Stimulated activated CD8-positive, alpha-beta memory T cell treated with anti-CD3 and anti-CD28 coated beads, Interleukin-12 subunit alpha, Interleukin-12 subunit beta, amount 100 ng/mL, for 24 hours (primary cell): Measurements from ENCODE around the gene TEX51.

Source experiments
- DNase-seq: peaks from one replicate; pipeline ENCODE4 v3.0.0-alpha.2; 2020; ENCODE audit errors: extremely low read depth

The TEX51 gene

DNA sequence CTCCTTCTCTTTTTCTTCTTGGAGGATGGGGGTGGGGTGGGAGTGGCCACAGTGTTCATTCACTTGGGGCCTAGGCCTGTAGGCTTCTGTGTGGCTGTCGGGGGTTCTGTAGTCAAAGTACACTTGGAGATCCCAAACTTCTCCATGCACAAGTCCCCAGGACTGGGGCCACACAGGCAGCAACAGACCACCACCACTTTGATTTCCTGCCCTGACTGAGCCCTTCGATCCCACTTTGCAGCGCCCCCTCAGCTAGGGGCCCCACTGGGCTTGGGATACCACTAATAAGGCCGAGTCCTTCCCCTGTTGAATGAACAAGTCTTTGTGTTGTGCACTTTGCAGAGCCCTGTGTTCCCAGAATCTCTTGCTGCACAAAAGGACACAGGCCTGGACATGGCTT is 5.5 kb upstream of the TEX51 start:
- DNase-seq = no peak

DNA sequence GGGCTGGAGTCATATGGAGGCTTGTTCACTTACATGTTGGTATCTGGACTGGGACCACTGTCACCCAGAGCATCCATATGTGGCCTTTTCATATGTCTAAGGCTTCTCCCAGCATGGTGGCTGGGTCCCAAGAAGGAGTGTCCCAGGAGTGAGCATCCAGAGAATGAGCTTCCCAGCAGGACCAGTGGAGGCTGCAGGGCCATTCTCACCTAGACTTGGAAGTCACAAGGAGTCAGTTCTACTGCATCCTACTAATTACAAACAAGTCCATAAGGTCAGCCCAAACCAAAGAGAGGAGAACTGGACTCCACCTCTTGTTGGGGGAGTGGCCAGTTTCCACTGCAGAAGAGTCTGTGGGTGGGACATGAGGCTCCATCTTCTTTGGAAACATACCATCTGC is 5.1 kb upstream of the TEX51 start:
- DNase-seq = no peak

DNA sequence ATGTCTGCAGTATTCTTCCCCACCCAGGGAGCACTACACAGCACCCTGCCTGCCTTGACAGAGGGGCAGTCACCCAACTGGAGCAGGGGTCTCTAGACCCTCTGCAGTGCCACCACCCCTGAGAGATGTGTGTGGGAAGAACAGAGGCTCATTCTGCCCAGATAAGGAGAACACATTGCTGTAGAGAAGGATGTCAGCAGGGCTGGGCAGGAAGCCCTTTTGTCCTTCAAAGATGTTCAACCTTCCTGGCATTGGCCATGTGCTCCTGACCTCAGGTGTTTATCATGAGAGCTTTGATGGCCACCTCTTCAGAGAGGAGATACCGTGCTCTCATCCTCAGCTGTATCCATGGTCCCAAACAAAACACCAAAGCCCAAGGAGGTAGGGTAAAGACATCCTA is 4.6 kb upstream of the TEX51 start:
- no peak for DNase-seq

DNA sequence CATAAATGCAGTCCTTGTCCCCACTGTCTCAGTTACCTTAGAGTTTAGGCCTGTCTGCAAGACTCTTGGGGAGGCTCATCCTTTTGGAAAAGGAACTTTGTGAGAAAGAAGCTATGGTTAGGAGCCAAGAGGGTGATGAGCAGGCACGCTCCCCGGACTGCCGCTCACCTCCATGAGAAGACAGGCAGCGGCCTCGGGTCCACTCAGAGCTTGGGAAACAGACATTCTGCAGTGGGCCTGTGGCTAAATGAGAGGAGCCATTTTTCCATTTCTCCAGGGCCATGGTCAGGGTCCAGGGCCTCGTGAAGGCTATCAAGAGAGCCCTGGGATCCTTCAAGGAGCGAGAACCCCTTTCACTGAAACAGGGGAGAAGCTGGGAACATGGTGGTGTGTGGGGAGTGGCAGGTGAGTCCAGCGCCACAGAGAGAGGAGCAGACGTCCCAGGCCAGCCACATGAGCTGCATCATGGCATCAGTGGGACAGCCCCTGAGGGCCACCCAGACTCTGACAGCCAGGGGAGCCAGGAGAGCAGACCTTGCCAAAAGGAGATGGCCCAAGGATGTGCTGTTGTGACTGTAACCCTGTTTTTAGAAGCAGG is 4.0 kb upstream of the TEX51 start:
- no peak for DNase-seq

DNA sequence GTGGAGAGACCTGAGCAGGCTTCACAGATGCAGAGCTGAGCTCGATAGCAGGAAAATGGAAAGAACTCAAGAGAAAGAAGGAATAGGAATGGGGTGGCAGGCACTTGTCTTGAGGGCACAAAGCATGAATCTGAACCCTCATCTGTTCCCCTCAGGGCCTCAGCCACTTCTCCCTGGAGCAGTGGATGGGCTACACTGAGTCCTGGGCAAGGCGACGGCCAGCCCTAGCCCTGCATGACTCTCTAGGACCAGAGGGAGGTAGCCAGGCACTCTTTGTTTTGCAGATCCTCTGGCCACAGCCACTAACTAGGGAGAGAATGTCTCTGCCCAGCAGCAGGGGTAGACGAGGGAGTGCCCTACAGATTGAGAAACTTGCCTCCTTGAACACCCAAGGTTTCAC is 3.4 kb upstream of the TEX51 start:
- DNase-seq = no peak

DNA sequence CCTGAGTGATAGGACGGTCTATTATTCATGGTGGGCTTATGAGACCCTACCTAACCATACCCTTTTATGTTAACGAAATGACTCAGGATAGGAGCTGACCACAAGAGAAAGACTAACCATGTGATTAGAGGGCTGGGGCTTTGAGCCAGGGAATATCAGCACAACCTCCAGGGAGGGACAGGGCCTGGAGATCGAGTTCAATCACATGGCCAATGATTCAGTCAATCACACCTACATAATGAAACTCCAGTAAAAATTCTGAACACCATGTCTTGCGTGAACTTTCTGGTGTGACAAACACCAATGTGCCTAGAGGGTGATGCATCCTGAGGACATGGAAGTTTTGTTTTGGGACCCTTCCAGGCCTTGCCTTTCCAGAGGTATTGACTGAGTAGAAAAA is 2.2 kb upstream of the TEX51 start:
- DNase-seq = no peak

DNA sequence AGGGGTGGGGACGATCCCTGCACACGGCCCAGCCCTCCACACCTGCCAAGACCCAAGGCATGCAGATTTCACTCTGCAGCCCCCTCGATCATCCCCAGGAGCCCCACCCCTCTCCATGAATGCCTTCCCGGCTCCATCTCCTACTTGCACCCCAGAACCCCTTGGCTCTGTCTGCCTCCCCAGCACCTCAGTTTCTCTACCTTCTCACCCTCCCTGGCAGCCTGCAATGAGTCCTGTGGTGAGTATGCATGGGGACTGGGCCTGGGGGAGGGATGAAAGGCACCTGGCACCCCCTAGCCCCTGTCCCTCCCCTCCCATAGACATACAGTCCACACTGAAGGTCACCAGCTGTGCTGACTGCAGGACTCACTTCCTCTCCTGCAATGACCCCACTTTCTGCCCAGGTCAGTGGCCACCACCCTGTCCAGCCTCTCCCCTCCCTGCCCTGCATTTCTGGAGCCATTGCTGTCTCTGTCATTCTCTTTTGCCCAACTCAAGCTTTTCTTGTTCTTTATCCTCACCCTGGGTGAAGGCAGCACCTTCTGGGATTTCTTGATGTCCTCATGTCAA is 1.0 kb downstream of the TEX51 start:
- no peak for DNase-seq

DNA sequence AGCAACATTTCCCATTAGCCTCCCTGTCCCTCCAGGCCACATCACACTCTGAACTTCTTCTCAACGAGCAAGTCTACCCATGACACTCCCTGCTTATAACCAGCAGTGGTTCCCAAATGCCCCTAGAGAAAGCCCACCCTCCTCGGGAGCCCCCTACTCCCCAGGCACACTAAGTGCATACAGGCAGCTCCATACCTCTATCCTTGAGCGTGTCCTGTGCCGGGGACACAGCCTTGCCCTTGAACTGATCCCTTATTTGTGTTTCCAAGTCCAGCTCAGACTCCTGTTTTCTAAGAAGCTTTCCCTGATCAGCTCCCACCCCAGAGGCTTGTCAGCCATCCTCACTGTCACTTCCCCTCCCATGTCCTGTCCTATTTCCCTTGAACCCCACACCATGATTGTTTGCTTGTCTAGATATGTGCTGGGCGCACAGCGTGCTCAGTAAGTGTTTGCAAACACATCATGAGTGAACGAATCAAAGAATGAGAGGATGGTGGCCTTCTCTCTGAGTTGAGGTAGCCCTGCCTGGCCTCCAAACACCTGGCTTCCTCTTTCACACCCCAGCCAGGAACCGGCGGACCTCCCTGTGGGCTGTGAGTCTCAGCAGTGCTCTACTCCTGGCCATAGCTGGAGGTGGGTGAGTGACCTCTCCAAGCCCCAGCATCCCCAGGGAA is 2.1 kb downstream of the TEX51 start:
- DNase-seq = no peak

DNA sequence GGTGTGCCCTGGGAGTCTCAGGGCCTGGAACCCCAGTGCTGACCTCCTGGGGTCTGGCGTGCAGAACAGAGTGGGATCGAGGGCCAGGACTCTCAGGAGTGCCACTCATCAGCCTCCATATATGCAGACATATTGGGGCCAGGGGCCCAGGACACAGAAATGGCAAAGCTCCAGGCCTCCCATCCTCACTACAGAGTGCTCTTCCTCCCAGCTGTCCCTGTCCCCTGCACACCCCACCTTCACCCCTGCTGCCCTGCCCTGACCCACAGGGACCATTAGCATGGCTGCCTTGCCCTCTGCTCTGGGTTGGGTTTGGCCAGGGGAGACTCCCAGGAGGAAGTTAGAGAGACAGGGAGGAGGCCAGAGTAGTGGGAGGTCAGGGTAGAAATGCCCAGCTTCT is 2.8 kb downstream of the TEX51 start:
- DNase-seq = no peak

DNA sequence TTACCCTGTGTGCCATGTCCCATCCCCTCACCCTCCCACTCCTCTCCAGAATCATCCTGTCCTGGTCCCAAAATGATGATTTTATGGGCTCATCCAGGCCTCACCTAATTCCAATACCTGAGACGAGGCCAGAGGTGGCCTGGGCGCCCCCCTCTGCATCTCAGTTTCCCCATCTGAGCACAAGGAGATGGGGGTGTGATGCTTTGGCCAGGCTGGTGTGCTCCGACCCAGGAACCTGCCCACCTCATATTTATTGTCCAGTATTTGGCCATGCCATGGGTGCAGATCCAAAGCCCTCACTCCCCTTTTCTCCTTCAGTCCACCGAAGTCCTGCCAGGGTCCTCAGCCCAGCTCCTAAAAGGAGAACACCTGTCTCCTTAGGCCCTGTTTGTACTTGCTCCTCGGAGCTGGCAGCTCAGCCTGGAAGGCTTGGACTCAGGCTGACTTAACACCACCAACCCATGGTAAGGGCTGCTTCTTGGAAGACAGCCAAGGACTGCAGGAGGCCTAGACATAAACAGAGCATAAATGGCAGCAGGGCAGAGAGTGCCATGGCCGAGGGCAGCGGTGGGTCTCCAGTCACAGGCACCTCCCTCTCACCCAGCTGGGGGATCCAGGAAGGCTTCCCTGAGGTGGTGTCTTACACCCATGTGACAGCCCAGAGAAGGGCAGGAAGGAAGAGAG is 3.6 kb downstream of the TEX51 start:
- DNase-seq = no peak

DNA sequence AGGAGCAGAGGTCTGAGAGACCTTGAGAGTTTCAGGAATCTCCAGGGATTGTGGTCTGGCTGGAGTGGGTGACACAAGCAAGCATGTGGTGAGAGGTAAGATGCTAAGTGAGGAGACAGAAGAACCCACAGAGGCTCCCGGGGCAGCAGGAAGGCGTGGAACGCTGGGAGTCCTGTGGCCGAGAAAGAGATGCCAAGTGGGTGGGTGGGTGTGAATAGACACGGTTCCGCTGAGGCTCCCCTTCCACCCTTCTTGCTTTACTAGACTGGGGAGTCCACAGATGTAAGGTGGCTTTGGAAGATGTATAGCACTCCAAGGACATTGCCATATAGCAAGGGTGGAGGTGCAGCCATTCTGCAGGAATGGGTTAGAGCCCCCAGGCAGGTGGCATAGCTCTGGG is 4.2 kb downstream of the TEX51 start:
- no peak for DNase-seq

DNA sequence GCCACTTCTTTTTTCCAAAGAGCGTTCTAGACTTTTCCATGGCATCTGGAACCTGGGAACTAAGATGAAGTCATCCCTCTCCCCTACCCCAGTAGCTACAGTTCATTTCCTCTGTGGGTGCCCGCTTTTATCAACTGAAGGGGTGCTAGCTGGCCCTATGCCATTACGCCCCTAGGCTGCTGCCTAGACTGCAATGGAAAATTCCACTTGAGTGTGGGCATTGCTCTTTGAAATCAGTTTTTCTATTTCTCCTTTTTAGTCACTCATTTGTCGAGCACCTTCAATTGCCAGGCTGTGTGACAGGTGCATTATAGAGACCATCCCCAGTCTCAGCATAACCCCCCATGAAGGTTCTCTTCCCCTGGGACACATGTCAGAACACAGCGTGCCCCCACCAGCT is 7.3 kb downstream of the TEX51 start:
- no peak for DNase-seq

DNA sequence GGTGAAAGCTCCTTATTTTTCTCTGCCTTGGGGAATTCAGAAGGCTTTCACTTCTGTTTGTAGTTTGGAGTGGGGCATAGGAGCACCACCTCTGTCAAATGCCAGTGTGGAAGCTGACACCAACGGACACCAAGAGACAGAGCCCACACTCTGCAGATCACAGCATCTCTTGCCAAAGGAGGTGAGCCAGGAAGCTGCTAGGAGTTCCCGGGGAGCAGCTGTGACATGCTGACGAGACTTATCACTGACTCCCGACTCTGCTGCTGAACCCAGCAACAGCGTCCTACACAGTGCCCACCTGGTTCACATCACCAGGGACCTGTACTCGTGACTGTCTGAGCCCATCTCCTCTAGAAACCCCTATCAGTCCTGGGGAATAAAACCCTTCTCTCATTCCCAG is 8.1 kb downstream of the TEX51 start:
- DNase-seq = no peak

DNA sequence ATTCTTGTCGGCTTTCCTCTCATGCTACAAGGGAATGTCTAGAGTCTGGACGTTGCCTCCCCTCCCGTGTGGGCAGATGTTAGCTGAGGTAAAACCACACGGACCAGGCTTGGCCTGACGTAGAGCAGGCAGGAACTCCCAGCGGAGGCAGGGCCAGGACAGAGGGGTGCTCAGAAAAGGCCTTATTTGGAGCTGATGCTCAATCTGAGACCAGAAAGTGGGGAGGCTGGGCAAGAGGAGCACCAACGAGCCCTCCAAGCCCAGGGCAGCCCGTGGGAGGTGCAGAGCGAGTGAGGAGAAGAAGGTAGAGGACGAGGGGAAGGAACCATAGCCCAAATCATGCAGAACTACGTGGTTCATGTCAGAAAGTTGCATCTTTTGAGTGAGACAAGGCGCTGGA is 9.0 kb downstream of the TEX51 start:
- DNase-seq = no peak

DNA sequence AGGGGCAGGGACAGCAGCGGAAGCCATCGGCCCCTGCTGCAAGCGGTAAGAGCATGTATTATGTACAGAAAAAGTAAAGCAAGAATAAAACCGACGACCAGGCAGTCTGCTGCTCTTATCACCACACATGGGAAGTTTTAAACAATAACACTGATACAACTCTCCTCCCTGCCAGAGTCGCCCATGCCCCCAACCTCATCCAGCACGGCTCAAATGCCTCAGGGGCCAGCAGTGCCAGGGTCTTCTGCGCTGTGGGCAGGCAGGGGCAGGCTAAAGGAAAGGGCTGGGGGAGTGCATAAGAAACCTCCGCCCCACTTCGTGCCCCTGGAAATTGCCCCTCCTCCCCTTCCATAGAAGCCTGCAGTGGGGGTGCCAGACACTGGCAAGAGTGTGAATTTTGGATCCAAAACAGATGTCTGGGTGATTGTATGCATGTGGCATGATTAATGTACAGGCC is 10.1 kb downstream of the TEX51 start:
- DNase-seq = no peak

DNA sequence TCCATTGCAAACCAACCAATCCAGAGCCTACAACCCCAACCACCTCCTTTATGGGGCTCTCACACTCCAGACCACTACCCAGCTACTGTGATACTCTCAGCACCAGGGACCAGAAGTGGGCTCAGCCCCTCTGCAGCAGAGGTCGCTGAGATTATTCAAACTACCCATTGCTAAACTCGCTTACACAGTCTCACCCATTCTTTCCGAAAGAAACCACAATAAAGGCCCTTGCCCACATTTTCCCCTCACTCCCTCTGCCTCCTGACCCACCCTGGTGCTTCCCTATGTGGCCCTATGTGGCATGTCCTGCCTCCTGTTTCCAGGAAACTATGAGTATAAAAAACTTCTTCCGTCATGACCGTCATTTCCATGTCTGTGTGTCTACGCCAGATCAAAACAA is 10.7 kb downstream of the TEX51 start:
- DNase-seq = no peak

DNA sequence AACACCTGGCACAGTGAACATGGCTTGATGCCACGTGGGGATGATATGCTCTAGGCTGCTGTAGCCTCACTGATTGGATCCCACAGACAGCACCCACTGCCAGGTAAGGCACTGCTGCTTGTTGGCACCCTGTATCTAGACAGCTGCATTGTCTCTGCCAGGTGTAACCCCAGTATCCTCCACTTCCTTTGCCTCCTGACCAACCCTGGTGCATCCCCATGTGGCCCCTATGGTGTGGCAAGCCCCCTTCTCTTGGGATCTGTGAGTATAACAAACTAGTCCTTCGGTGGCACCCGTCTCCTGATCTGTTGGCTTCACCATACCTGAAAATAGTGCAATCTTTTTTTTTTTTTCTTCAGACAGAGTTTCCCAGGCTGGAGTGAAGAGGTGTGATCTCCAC is 11.1 kb downstream of the TEX51 start:
- no peak for DNase-seq

DNA sequence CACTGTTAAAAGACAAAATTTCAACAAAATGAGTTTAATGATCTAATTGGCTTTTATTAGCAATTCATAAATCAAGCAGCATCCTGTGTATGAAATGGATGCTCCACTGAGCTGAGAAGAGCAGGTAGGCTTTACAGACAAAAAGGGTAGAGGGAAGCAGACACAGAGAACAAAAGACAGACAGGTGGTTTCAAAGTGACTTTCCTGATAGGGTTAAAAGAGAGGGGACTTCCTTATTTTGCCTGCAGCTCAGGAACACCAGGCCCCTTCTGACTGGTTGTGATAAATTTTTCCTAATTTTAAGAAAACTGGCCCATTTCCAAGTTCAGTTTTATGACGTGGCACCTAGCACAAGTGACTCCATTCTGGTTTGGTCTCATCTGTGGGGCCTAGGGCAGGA is 11.9 kb downstream of the TEX51 start:
- DNase-seq = no peak

DNA sequence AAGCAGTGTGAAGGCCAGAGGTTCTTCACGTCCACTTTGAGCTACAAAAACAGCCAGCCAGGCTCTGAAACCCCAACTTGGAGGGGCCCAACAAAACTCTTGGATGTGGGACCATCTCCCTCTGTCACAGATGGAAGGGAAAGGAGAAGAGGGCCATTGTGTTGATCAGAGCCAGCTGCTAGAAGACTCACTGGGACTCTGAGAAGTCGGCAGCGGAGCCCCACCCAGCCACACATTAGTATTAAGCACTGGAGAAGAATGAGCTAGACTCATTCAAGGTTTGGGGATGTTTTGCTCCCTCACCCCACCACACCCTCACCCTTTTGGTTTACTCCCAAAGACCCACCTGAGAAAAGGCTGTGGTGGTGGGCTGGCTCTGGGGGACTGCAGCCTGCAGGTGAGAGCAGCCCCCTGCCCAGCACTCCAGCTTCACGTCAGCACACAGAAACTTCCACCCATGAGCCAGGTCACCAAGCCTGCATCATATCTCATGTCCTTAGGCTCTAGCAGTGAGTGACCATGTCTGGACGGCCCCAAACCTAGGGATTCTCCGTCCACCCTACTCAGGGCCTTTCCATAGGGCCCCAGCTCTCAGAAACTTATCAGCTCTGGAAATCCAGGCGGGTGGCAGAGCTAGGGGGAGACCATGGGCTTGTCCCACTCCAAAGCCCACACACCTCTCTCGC is 12.6 kb downstream of the TEX51 start:
- DNase-seq = no peak

DNA sequence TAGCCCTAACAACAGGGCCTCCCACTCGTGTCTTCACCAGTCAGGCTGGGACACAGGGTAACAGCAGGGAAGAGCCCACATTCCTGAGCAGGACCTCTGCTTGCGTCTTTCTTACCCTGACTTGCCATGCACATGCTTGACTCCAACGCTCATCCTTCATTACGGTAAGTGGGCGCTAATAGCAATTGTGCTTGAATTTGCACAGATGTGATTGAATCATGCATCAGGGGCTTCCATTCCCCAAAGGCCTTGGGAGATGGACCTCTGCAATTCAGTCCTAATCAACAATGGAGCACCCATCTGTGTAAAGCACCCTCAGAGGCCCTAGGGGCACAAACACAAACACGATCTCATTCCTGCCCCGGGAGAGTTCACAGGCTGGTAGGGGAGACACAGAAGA is 13.5 kb downstream of the TEX51 start:
- no peak for DNase-seq

DNA sequence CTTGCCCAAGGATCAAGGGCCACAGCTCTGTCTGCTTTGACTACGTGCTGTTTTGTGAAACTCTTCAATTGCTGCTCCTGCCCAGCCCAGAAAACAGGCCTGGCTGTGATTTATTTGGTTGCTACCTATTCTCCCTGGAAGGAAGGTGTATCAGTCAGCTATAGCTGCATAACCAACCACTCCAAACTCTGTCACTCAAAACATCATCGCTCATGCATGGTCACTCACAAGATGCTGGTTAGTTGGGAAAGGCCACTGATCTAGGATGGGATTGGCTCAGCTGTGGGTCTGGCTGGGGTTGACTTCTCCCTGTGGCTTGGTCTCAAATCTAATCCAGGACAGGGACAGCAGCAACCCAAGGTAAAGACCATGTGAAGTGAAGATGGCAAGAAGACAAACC is 14.6 kb downstream of the TEX51 start:
- DNase-seq = no peak

DNA sequence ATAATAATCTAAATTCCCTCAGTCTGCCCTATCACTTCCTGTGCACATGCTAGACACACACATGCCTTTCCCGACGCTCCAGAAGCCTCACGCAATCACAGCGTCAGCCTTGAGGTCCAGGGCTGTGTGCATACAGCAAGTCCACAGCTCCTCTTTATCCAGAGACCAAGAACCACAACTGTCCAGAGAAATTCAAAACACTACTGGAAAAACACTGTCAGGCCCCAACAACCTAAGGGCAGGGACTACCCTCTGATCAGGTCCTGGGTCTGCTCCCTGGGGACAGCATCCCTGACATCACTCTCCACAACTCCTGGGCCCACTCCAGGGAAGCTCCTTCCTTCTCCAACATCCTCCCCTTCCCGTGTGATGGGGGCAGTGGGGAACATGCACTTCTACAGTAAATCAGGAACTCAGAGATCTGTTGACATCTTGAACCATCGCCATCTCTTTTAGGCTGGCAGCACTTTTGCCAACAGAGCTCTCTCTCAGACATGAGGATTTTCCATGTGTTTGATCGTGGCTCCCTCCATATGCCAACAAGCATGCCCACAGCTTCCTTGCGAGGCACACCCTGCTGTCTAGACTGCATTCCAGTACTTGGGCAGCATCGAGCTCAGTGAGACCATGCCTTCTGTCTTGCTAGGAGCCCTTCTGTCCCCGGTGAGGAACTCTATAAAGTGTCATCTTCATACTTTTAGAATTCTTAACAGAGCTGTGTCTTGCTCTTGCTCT is 15.4 kb downstream of the TEX51 start:
- no peak for DNase-seq
